D721Med (cell line): ENCODE results near the gene CCDC85A.

ENCODE experiments used
- DNase-seq: peaks from one replicate; pipeline ENCODE4 v3.0.0; 2011; ENCODE audit warnings: low spot score; ENCODE audit not compliant: insufficient read length
- FAIRE-seq: peaks from 2 replicates; lab custom pipeline; 2011; peaks lifted over from hg19 to GRCh38; lab: Jason Lieb, UNC
- CTCF ChIP-seq: IDR thresholded peaks from 2 replicates; pipeline ENCODE4 v1.5.1; 2012; ENCODE audit warnings: mild to moderate bottlenecking, control low read depth; ENCODE audit not compliant: insufficient read depth; ENCODE audit errors: missing control alignments

The CCDC85A gene

GRCh38 chr2:56167616-56168562, 15.9 kb upstream of the CCDC85A start:
- no peak for FAIRE-seq
- TF ChIP-seq CTCF, result no peak
- DNase-seq, result no peak

GRCh38 chr2:56169521-56169920, 14.3 kb upstream of the CCDC85A start:
- FAIRE-seq (no peak), DNase-seq (no peak)
- no peak for TF ChIP-seq CTCF

DNA sequence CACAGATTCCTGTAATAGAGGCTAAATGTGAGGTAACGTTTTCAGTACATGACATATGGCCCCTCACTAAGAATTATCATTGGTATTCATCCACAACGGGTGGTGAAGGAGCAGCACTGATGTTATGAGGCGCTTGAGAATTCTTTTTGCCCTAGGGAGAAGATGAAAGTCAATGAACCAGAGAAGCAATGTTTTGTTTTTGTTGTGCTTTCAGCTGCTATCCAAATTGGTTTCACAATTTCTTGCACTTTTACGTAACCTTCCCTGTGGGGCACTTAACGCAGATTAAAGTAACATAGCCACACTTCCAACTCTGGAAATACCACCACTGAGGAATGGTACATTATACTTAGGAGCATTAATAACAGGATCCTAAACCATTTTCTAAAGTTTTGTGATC, 13.3 kb upstream of the CCDC85A start:
- no peak for FAIRE-seq

GRCh38 chr2:56170988-56171387, 12.8 kb upstream of the CCDC85A start:
- FAIRE-seq, result no peak
- DNase-seq, result no peak
- no peak for TF ChIP-seq CTCF

More for the DNA sequence above, 13.3 kb upstream of the CCDC85A start:
- TF ChIP-seq CTCF, result no peak
- no peak for DNase-seq

DNA sequence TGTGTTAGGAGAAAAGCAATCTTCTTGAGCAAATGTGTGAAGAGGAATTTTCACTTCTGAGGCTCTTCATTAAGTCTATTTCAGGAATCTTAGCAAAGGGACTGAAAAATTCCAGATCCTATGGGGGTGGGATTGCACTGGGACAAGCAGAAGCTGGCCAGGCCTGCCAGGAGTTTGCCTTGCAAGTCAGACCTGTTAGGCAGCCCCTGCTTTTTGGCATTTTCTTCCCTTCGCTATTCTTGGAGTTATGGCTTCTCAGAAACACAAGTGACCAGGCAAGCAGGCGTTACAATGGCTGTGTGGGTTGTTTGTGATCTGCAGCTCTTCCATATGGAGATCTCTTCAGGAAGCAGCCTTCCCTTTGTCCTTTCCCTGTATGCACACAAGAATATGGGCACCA, 8.0 kb upstream of the CCDC85A start:
- FAIRE-seq (no peak), DNase-seq (no peak)
- no peak for TF ChIP-seq CTCF

DNA sequence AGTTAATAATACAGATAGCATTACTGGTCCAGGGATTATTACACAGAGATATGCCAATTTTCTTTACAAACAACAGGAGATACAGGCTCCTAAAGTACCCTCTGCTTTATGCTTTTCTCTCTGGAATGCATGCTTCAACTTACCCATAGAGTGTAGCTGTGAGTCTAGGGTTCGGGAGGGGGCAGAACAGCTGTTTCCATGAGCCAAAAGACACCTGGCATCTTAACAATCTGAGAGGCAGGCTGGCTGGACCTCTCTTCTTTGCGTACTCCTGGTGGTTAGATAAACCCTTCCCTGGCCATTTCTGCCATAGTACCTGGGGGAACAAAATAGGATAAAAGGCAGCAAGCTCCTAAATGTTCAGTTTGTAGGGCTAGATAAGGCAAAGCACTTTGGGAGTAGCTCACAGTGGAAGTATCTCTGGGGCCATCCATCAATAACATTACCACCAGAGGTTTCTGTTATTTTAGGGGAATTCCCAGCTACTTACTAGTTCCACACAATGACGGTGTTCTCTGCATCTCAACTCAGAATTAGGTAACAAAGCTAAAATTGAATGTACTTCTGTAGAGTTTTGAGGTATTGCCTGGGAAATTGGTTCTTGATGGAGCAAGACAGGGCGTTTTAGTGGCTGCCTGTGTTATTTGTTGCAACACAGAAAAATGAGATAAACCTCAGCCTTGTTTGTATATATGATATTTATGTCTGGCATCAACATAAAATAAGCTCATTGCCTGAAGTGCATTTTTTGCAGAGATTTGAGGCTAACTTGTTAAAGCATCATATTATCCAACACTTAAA, 6.2 kb upstream of the CCDC85A start:
- DNase-seq (no peak), FAIRE-seq (no peak)
- no peak for TF ChIP-seq CTCF
